Naive thymus-derived CD4-positive, alpha-beta T cell (primary cell): ENCODE data around the gene GBGT1. TPM values are rescaled to one million over a fixed set of nuclear protein-coding genes. Genes with fewer than 3 reads are reported as not detected.

Source experiments
- ATAC-seq: fragments of 150-1000 bp; cut with Tn5 transposase; 2 replicates; pipeline ENCODE4 v1.10.0; 2021; ENCODE audit warnings: mild to moderate bottlenecking, moderate library complexity
- CTCF ChIA-PET: fragments of 350-600 bp; sonication (Branson Sonifier 250); formaldehyde crosslinking; loops from one replicate; lab custom pipeline; 2021; ENCODE audit warnings: antibody characterized with exemption; lab: Charles Lee
- POLR2A ChIA-PET: fragments of 350-600 bp; sonication (Branson Sonifier 250); formaldehyde crosslinking; loops from one replicate; lab custom pipeline; 2021; ENCODE audit warnings: antibody characterized with exemption, inconsistent platforms; lab: Charles Lee
- DNase-seq, 9 donors: peaks; one replicate each; pipeline versions ENCODE4 v3.0.0 to v3.0.0-alpha.2; 2020 to 2022; ENCODE audit warnings: mixed read lengths in 1 of 9
- H3K27ac ChIP-seq: one replicate; pipeline ENCODE4 v1.7.0; 2013; ENCODE audit warnings: mild to moderate bottlenecking, low read depth, low read length, moderate library complexity
- H3K27me3 ChIP-seq, 2 donors: one replicate each; pipeline ENCODE4 v1.7.0; 2013; ENCODE audit warnings: low read length in 2 of 2, mild to moderate bottlenecking in 2 of 2, moderate library complexity in 2 of 2; ENCODE audit not compliant: control insufficient read depth in 2 of 2, insufficient read depth in 2 of 2
- H3K36me3 ChIP-seq, 3 experiments: 1 replicate in 2 of 3; 2 replicates in 1 of 3; pipeline ENCODE4 v1.7.0; 2013; ENCODE audit warnings: low read length in 3 of 3, mild to moderate bottlenecking in 3 of 3, moderate library complexity in 1 of 3; ENCODE audit not compliant: insufficient read depth in 3 of 3, control insufficient read depth in 2 of 3
- H3K4me1 ChIP-seq, 2 donors: one replicate each; pipeline ENCODE4 v1.7.0; 2013; ENCODE audit warnings: low read length in 2 of 2, mild to moderate bottlenecking in 2 of 2, moderate library complexity in 1 of 2; ENCODE audit not compliant: control insufficient read depth in 2 of 2, insufficient read depth in 2 of 2
- H3K4me3 ChIP-seq: 2 replicates; pipeline ENCODE4 v1.7.0; 2013; ENCODE audit warnings: mild to moderate bottlenecking, low read length
- H3K9me3 ChIP-seq, 3 experiments: 1 replicate in 2 of 3; 2 replicates in 1 of 3; pipeline ENCODE4 v1.7.0; 2013; ENCODE audit warnings: low read length in 3 of 3; ENCODE audit not compliant: control insufficient read depth in 2 of 3
- H3K27ac Mint-ChIP-seq, 9 donors: one replicate each; pipeline ENCODE4 v1.8.0; 2020 to 2022; ENCODE audit warnings: mixed read lengths in 9 of 9, mild to moderate bottlenecking in 8 of 9, moderate library complexity in 5 of 9, inconsistent platforms in 2 of 9
- H3K27me3 Mint-ChIP-seq, 5 donors: one replicate each; pipeline ENCODE4 v1.8.0; 2021 to 2022; ENCODE audit warnings: mixed read lengths in 5 of 5, mild to moderate bottlenecking in 1 of 5
- H3K36me3 Mint-ChIP-seq, 5 donors: one replicate each; pipeline ENCODE4 v1.8.0; 2020 to 2022; ENCODE audit warnings: mixed read lengths in 5 of 5, mild to moderate bottlenecking in 3 of 5, inconsistent platforms in 1 of 5
- H3K4me1 Mint-ChIP-seq, 7 donors: one replicate each; pipeline ENCODE4 v1.8.0; 2020 to 2022; ENCODE audit warnings: mixed read lengths in 7 of 7, mild to moderate bottlenecking in 3 of 7, inconsistent platforms in 1 of 7
- H3K4me3 Mint-ChIP-seq, 10 donors: one replicate each; pipeline ENCODE4 v1.8.0; 2020 to 2022; ENCODE audit warnings: mild to moderate bottlenecking in 10 of 10, mixed read lengths in 10 of 10, moderate library complexity in 6 of 10, inconsistent platforms in 2 of 10
- H3K9me3 Mint-ChIP-seq, 11 donors: one replicate each; pipeline ENCODE4 v1.8.0; 2020 to 2022; ENCODE audit warnings: mixed read lengths in 11 of 11, mild to moderate bottlenecking in 4 of 11, inconsistent platforms in 1 of 11, moderate library complexity in 1 of 11
- intact Hi-C, 2 donors: fragments of 100-400 bp; cut with micrococcal nuclease; formaldehyde crosslinking; loops; one replicate each; pipeline ENCODE4 v1.15.1; 2023
- polyA plus RNA-seq, 2 donors: library from polyadenylated mRNA; unstranded; fragments of 300-500 nt; fragmentation: Illumina TruSeq; gene quantifications; one replicate each; pipeline ENCODE4 v1.2.3, GENCODE V29; 2021
- total RNA-seq, 6 experiments: library from RNA in 5 of 6; stranded (reverse) in 5 of 6; gene quantifications; 1 replicate in 5 of 6; 2 replicates in 1 of 6; pipeline ENCODE4 v1.2.3 and lab custom pipeline; 2021 to 2026

GBGT1 gene
- total and polyA plus RNA-seq, 7 experiments from 2014 or later: 0.14 to 14.8 (median 4.8) TPM; not detected in 1

GRCh38 chr9:133187561-133188005 is 23.9 kb upstream of the GBGT1 start:
- Histone ChIP-seq H3K27ac (no peak overlapping the region), H3K9me3 (no peaks in the 10 kb centered on the region), H3K4me3 (no peak overlapping the region), H3K36me3 (no peaks in the 10 kb centered on the region), H3K4me1 (peaks cover 0 to 5% of the 10 kb centered on the region in 2 donors), H3K27me3 (no peaks in the 10 kb centered on the region)
- CTCF ChIA-PET: interaction anchor here (0.7 to 3.7 kb wide), 6 partner anchors 14 to 298 kb away, joined by 3 to 33 read pairs (median 14); partner anchors contain the start of gene SLC2A6
- ATAC-seq (no peak), DNase-seq (no peak)
- no peaks in the 10 kb centered on the region for H3K36me3 Mint-ChIP-seq
- H3K27ac Mint-ChIP-seq: no peak overlapping the region
- H3K9me3 Mint-ChIP-seq: peaks cover 0 to 2% (median 0%) of the 10 kb centered on the region in 11 donors
- H3K4me3 Mint-ChIP-seq: no peak overlapping the region
- intact Hi-C loops: loop anchor here (2.0 to 10.0 kb wide), 6 partner anchors 85 to 537 kb away; partner anchors contain the start of genes STKLD1 (in 1 of the 2), SURF1 (in 1 of the 2), SURF2 (in 1 of the 2) and SURF4 (in 1 of the 2)
- H3K4me1 Mint-ChIP-seq: peaks cover 8 to 18% (median 12%) of the 10 kb centered on the region in 7 donors
- POLR2A ChIA-PET: no interaction called here
- peaks cover 11 to 44% (median 18%) of the 10 kb centered on the region in 5 donors for H3K27me3 Mint-ChIP-seq

GRCh38 chr9:133186736-133187135 is 23.0 kb upstream of the GBGT1 start:
- Histone ChIP-seq H3K4me1 (peaks cover 0 to 5% of the 10 kb centered on the region in 2 donors), H3K27me3 (peaks cover 0 to 3% of the 10 kb centered on the region in 2 donors), H3K9me3 (no peaks in the 10 kb centered on the region), H3K27ac (no peak overlapping the region), H3K4me3 (no peak overlapping the region), H3K36me3 (no peaks in the 10 kb centered on the region)
- DNase-seq (no peak), ATAC-seq (no peak)
- Mint-ChIP-seq H3K4me1 (peaks cover 8 to 18% (median 12%) of the 10 kb centered on the region in 7 donors), H3K9me3 (peaks cover 0 to 2% (median 0%) of the 10 kb centered on the region in 11 donors), H3K27ac (no peak overlapping the region), H3K36me3 (no peaks in the 10 kb centered on the region), H3K4me3 (no peak overlapping the region), H3K27me3 (peaks cover 12 to 47% (median 18%) of the 10 kb centered on the region in 5 donors)
- ChIA-PET CTCF (interaction anchor here (0.6 to 3.7 kb wide), 13 partner anchors 9 to 548 kb away, joined by 3 to 33 read pairs (median 5); partner anchors contain the start of gene SLC2A6), POLR2A (no interaction called here)
- intact Hi-C loops: loop anchor here (1.0 to 10.0 kb wide), 10 partner anchors 86 to 538 kb away; partner anchors contain the start of genes STKLD1 (in 1 of the 2), SURF1 (in 1 of the 2), SURF2 (in 1 of the 2) and SURF4 (in 1 of the 2)

- no peaks in the 10 kb centered on the region for H3K9me3 ChIP-seq
- no peak overlapping the region for H3K4me3 ChIP-seq
- DNase-seq: peak in 8 of 9 donors; percentile 15 to 59 (median 38)
- Mint-ChIP-seq H3K36me3 (no peaks in the 10 kb centered on the region), H3K9me3 (peaks cover 0 to 2% (median 0%) of the 10 kb centered on the region in 11 donors), H3K4me3 (peak overlapping the region in 5 of 10 donors; percentile 2 to 47 (median 38)), H3K4me1 (peaks cover 8 to 18% (median 12%) of the 10 kb centered on the region in 7 donors), H3K27ac (peak overlapping the region in 1 of 9 donors; percentile 38), H3K27me3 (peaks cover 12 to 52% (median 18%) of the 10 kb centered on the region in 5 donors)
- CTCF ChIA-PET: interaction anchor here (0.6 to 3.7 kb wide), 6 partner anchors 171 to 301 kb away, joined by 3 to 33 read pairs (median 13); no protein-coding TSS in a partner anchor
- POLR2A ChIA-PET: interaction anchor here (0.7 kb wide), 1 partner anchor 302 kb away, joined by 3 read pairs; no protein-coding TSS in a partner anchor
- H3K27me3 ChIP-seq: peaks cover 0 to 3% of the 10 kb centered on the region in 2 donors
- intact Hi-C loops: loop anchor here (1.0 to 10.0 kb wide), 6 partner anchors 87 to 540 kb away; partner anchors contain the start of genes MED22 (in 1 of the 2), RPL7A (in 1 of the 2), STKLD1 (in 1 of the 2) and SURF1 (in 1 of the 2)
- no peak overlapping the region for H3K27ac ChIP-seq
- peak; percentile 72 for ATAC-seq
- no peaks in the 10 kb centered on the region for H3K36me3 ChIP-seq
- H3K4me1 ChIP-seq: peaks cover 0 to 5% of the 10 kb centered on the region in 2 donors
Observed at GRCh38 chr9:133184971-133185370, 21.3 kb upstream of the GBGT1 start.

GRCh38 chr9:133182151-133182550 is 18.4 kb upstream of the GBGT1 start:
- Mint-ChIP-seq H3K4me1 (peaks cover 8 to 18% (median 12%) of the 10 kb centered on the region in 7 donors), H3K36me3 (no peaks in the 10 kb centered on the region), H3K27ac (peak overlapping the region in 1 of 9 donors; percentile 29), H3K9me3 (peaks cover 0 to 2% (median 0%) of the 10 kb centered on the region in 11 donors), H3K27me3 (peaks cover 6 to 49% (median 14%) of the 10 kb centered on the region in 5 donors), H3K4me3 (no peak overlapping the region)
- Histone ChIP-seq H3K4me1 (peaks cover 0 to 5% of the 10 kb centered on the region in 2 donors), H3K36me3 (no peaks in the 10 kb centered on the region), H3K9me3 (no peaks in the 10 kb centered on the region), H3K4me3 (no peak overlapping the region), H3K27me3 (peaks cover 0 to 3% of the 10 kb centered on the region in 2 donors), H3K27ac (no peak overlapping the region)
- ATAC-seq: no peak
- no peak for DNase-seq
- POLR2A ChIA-PET: no interaction called here
- intact Hi-C loops: loop anchor here (10.0 kb wide), 2 partner anchors 193 to 543 kb away; partner anchors contain the start of genes STKLD1 (in 1 of the 2) and SURF4 (in 1 of the 2)
- CTCF ChIA-PET: interaction anchor here (1.7 kb wide), 1 partner anchor 313 kb away, joined by 3 read pairs; no protein-coding TSS in a partner anchor

- no peaks in the 10 kb centered on the region for H3K36me3 ChIP-seq
- Mint-ChIP-seq H3K4me3 (no peak overlapping the region), H3K36me3 (no peaks in the 10 kb centered on the region), H3K27me3 (peaks cover 6 to 48% (median 14%) of the 10 kb centered on the region in 5 donors), H3K27ac (no peak overlapping the region), H3K9me3 (peaks cover 0 to 2% (median 0%) of the 10 kb centered on the region in 11 donors), H3K4me1 (peaks cover 8 to 18% (median 12%) of the 10 kb centered on the region in 7 donors)
- POLR2A ChIA-PET: interaction anchor here (0.6 kb wide), 1 partner anchor 416 kb away, joined by 3 read pairs; no protein-coding TSS in a partner anchor
- H3K4me3 ChIP-seq: no peak overlapping the region
- H3K27me3 ChIP-seq: peaks cover 0 to 3% of the 10 kb centered on the region in 2 donors
- no peak overlapping the region for H3K27ac ChIP-seq
- H3K9me3 ChIP-seq: no peaks in the 10 kb centered on the region
- intact Hi-C loops: loop anchor here (10.0 kb wide), 2 partner anchors 193 to 543 kb away; partner anchors contain the start of genes STKLD1 (in 1 of the 2) and SURF4 (in 1 of the 2)
- CTCF ChIA-PET: interaction anchor here (1.0 to 1.7 kb wide), 3 partner anchors 131 to 519 kb away, joined by 3 read pairs; no protein-coding TSS in a partner anchor
- peaks cover 0 to 5% of the 10 kb centered on the region in 2 donors for H3K4me1 ChIP-seq
- ATAC-seq: no peak
- no peak for DNase-seq
Observed at GRCh38 chr9:133181561-133181960, 17.8 kb upstream of the GBGT1 start.

- ChIA-PET POLR2A (interaction anchor here (0.6 kb wide), 1 partner anchor 417 kb away, joined by 3 read pairs; no protein-coding TSS in a partner anchor), CTCF (interaction anchor here (0.6 to 1.7 kb wide), 9 partner anchors 22 to 699 kb away, joined by 3 to 4 read pairs (median 3); no protein-coding TSS in a partner anchor)
- Mint-ChIP-seq H3K36me3 (no peaks in the 10 kb centered on the region), H3K27ac (no peak overlapping the region), H3K27me3 (peaks cover 6 to 48% (median 14%) of the 10 kb centered on the region in 5 donors), H3K9me3 (peaks cover 0 to 2% (median 0%) of the 10 kb centered on the region in 11 donors), H3K4me1 (peaks cover 5 to 14% (median 8%) of the 10 kb centered on the region in 7 donors), H3K4me3 (no peak overlapping the region)
- Histone ChIP-seq H3K36me3 (no peaks in the 10 kb centered on the region), H3K4me3 (no peak overlapping the region), H3K9me3 (no peaks in the 10 kb centered on the region), H3K27me3 (peaks cover 0 to 3% of the 10 kb centered on the region in 2 donors), H3K4me1 (peaks cover 0 to 4% of the 10 kb centered on the region in 2 donors), H3K27ac (no peak overlapping the region)
- ATAC-seq: no peak
- DNase-seq: no peak
- intact Hi-C loops: loop anchor here (1.0 to 10.0 kb wide), 3 partner anchors 133 to 544 kb away; partner anchors contain the start of genes STKLD1 (in 1 of the 2) and SURF4 (in 1 of the 2)
Observed at GRCh38 chr9:133180953-133181352, 17.2 kb upstream of the GBGT1 start.
